KMS-11 (cell line): ENCODE measurements around the gene ZBTB34.

ENCODE experiments used
- H2AFZ ChIP-seq: fragments of 200-600 bp; sonication (generic); 2 replicates; pipeline ENCODE4 v1.6.1; 2016; ENCODE audit warnings: antibody characterized with exemption, mixed run types, low read depth
- H3K27ac ChIP-seq: fragments of 200-600 bp; sonication (generic); 2 replicates; pipeline ENCODE4 v1.6.1; 2016; ENCODE audit warnings: mild to moderate bottlenecking, mixed run types
- H3K27me3 ChIP-seq: fragments of 200-600 bp; sonication (generic); 2 replicates; pipeline ENCODE4 v1.6.1; 2017; ENCODE audit warnings: mild to moderate bottlenecking, low read depth, mixed run types, moderate library complexity; ENCODE audit not compliant: insufficient read depth
- H3K36me3 ChIP-seq: fragments of 200-600 bp; sonication (generic); 2 replicates; pipeline ENCODE4 v1.6.1; 2017; ENCODE audit warnings: mild to moderate bottlenecking, mixed run types; ENCODE audit not compliant: insufficient read depth
- H3K4me1 ChIP-seq: fragments of 200-600 bp; sonication (generic); 2 replicates; pipeline ENCODE4 v1.6.1; 2016; ENCODE audit warnings: mild to moderate bottlenecking, low read depth, mixed run types; ENCODE audit not compliant: poor library complexity, severe bottlenecking
- H3K4me2 ChIP-seq: fragments of 200-600 bp; sonication (generic); 2 replicates; pipeline ENCODE4 v1.7.0; 2016; ENCODE audit warnings: mild to moderate bottlenecking, mixed run types
- H3K4me3 ChIP-seq: fragments of 200-600 bp; sonication (generic); IDR thresholded peaks from 2 replicates; pipeline ENCODE4 v1.6.1; 2017; ENCODE audit warnings: low read depth, low read length, mixed read lengths; ENCODE audit not compliant: insufficient read depth
- H3K79me2 ChIP-seq: fragments of 200-600 bp; sonication (generic); 2 replicates; pipeline ENCODE4 v1.6.1; 2016; ENCODE audit warnings: low read depth, mixed run types; ENCODE audit not compliant: insufficient read depth
- H3K9ac ChIP-seq: fragments of 200-600 bp; sonication (generic); 2 replicates; pipeline ENCODE4 v1.6.1; 2016; ENCODE audit warnings: mild to moderate bottlenecking, mixed run types
- H4K20me1 ChIP-seq: fragments of 200-600 bp; sonication (generic); 2 replicates; pipeline ENCODE4 v1.6.1; 2016; ENCODE audit warnings: mild to moderate bottlenecking, mixed run types; ENCODE audit not compliant: insufficient read depth
- TF ChIP-seq, protein P1 (sequence below): fragments of 200-600 bp; sonication (generic); conservative IDR thresholded peaks from 2 replicates; pipeline ENCODE4 v1.6.1; 2017; ENCODE audit warnings: low read depth, mild to moderate bottlenecking, antibody characterized with exemption, low read length, moderate library complexity, mixed read lengths

Gene ZBTB34

DNA sequence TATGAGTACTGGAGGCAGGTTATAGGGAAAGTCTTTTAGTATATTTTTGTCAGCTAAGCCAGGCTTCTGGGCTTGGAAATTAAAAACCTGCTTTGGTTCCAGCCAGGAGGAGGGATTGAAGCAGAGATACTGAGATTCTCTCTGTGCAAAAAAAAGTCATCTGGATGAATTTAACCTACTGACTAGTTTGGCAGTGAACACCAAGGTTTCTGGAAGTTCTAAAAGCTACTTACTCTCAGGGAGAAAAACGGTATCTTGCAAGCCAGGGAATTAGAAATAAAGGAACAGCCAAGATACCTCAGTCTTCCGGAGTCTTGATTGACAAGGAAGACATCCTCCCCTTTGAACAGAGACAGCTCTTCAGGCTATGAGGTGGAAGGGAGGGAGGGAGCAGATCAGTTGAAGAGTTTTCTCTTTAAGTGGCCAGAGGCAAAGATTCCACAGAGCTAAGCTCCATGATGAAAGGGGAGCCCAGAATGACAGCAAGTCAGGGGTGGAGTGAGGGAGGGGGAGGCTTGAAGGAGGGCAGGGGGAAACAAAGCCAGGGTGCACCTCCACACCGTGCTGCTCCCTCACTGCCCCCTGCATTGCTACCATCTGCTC is 8.3 kb upstream of the ZBTB34 start:
- no peaks in the 10 kb centered on the region for H3K79me2 ChIP-seq
- peaks cover 2% of the 10 kb centered on the region; the same call in 1 of the 2 replicates for H3K27me3 ChIP-seq
- no peak overlapping the region for H3K4me3 ChIP-seq
- H3K9ac ChIP-seq, result no peak overlapping the region
- H3K27ac ChIP-seq, result no peak overlapping the region
- H3K4me1 ChIP-seq, result no peaks in the 10 kb centered on the region
- no peaks in the 10 kb centered on the region for H4K20me1 ChIP-seq
- TF ChIP-seq, protein P1, sequence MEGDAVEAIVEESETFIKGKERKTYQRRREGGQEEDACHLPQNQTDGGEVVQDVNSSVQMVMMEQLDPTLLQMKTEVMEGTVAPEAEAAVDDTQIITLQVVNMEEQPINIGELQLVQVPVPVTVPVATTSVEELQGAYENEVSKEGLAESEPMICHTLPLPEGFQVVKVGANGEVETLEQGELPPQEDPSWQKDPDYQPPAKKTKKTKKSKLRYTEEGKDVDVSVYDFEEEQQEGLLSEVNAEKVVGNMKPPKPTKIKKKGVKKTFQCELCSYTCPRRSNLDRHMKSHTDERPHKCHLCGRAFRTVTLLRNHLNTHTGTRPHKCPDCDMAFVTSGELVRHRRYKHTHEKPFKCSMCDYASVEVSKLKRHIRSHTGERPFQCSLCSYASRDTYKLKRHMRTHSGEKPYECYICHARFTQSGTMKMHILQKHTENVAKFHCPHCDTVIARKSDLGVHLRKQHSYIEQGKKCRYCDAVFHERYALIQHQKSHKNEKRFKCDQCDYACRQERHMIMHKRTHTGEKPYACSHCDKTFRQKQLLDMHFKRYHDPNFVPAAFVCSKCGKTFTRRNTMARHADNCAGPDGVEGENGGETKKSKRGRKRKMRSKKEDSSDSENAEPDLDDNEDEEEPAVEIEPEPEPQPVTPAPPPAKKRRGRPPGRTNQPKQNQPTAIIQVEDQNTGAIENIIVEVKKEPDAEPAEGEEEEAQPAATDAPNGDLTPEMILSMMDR, result no peak
- no peaks in the 10 kb centered on the region for H3K36me3 ChIP-seq
- H3K4me2 ChIP-seq, result no peak overlapping the region
- no peak overlapping the region for H2AFZ ChIP-seq

DNA sequence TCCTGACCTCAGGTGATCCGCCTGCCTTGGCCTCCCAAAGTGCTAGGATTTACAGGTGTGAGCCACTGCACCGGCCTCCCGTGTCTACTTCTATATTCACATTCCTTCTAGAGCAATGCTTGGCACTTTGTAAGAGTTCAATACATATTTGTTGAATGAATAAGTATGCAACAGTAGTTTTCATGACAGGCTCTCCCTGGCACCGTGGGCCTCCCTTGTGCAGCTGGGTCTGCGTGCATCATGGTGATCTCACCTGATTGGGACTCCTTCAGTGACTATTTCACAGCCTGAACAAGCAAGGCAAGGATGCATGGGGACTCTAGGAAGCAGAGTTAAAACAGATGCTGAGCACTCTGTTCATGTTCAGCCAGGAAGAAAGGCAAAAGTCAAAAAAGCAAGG is 6.8 kb upstream of the ZBTB34 start:
- Histone ChIP-seq H3K4me3 (no peak overlapping the region), H4K20me1 (no peaks in the 10 kb centered on the region), H3K27ac (no peak overlapping the region), H3K27me3 (peaks cover 2% of the 10 kb centered on the region; the same call in 1 of the 2 replicates), H3K9ac (no peak overlapping the region), H3K4me1 (no peaks in the 10 kb centered on the region), H3K79me2 (no peaks in the 10 kb centered on the region), H2AFZ (no peak overlapping the region), H3K36me3 (no peaks in the 10 kb centered on the region), H3K4me2 (no peak overlapping the region)
- TF ChIP-seq, protein P1, result no peak

DNA sequence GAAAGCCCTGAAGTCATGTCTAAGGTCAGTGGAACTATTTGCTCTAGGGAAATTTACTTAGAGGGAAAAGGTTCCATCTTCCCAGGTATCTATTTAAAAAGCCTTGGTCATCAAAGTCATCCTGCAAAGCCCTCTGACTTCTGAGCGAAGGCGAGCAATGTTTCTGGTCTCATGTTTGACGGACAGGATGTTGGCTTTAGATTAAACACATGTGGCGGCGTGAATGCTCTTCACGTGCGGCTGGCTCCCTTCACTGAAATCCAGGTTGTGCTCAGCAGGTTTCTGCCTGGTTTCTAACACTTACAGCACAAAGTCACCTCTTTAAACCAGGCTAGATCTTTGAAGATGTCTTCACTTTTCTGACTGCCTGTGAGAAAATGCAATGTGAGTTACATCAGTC is 5.7 kb upstream of the ZBTB34 start:
- H3K4me1 ChIP-seq, result peaks cover 5% of the 10 kb centered on the region
- H3K27me3 ChIP-seq, result peaks cover 2% of the 10 kb centered on the region; the same call in 1 of the 2 replicates
- no peaks in the 10 kb centered on the region for H4K20me1 ChIP-seq
- H2AFZ ChIP-seq, result no peak overlapping the region
- H3K9ac ChIP-seq, result no peak overlapping the region
- no peak overlapping the region for H3K27ac ChIP-seq
- H3K4me3 ChIP-seq, result no peak overlapping the region
- H3K36me3 ChIP-seq, result no peaks in the 10 kb centered on the region
- TF ChIP-seq, protein P1, result no peak
- H3K4me2 ChIP-seq, result no peak overlapping the region
- no peaks in the 10 kb centered on the region for H3K79me2 ChIP-seq

DNA sequence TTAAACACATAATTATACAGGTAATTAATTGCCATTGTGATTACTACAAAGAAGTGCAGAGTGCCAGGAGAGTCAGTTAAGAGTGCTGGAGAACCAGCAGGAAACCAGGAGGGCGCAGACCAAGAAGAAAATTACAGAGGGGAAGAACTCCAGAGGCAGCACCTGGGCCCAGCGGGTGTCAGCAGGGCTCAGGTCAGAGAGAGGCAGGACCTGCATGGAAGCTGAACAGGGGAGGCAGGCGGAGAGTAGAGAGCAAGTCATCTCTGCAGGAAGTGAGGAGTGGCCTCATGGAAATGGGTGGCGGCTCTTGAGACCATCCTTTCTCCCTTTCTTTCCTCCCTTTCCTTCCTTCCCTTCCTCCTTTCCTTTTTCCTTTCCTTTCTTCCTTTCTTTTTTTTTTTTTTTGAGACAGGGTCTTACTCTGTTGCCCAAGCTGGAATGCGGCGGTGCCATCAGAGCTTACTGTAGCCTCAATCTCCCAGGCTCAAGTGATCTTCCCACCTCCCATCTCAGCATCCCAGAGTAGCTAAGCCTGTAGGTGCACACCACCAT is 4.0 kb upstream of the ZBTB34 start:
- Histone ChIP-seq H3K4me3 (no peak overlapping the region), H3K27me3 (peaks cover 2% of the 10 kb centered on the region; the same call in 1 of the 2 replicates), H3K4me2 (no peak overlapping the region), H2AFZ (no peak overlapping the region), H3K27ac (no peak overlapping the region), H3K79me2 (no peaks in the 10 kb centered on the region), H3K36me3 (no peaks in the 10 kb centered on the region), H3K9ac (no peak overlapping the region), H4K20me1 (no peaks in the 10 kb centered on the region), H3K4me1 (peaks cover 10% of the 10 kb centered on the region)
- TF ChIP-seq, protein P1, result no peak
